ENCODE data around the gene BABAM2. TPM values are rescaled to one million over a fixed set of nuclear protein-coding genes. Genes with fewer than 3 reads are reported as not detected.

Gene BABAM2
- total RNA-seq, 4 donors from 2014 or later = 34.4 to 44.9 (median 38.3) TPM

GRCh38 chr2:28231110-28231631, 340.6 kb downstream of the BABAM2 start:
- TF ChIP-seq CTCF (IDR thresholded peaks at IDR 0.05; ENCODE audit: low read depth) = no peak

DNA sequence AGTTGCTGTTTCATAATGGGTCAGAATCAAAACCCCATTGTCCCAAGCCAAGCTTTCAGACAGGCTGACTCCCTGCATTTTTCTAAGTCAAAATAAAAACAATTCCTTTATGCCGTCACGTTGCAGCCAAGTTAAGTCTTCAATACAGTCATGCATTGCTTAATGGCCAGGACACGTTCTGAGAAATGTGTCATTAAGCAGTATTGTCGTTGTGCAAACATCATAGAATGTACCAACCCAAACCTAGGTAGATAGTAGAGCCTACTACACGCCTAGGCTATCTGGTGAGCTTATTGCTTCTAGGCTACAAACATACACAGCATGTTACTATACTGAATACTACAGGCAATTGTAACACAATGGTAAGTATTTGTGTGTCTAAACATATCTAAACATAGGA, 341.8 kb downstream of the BABAM2 start:
- no peak for TF ChIP-seq CTCF (IDR thresholded peaks at IDR 0.05; ENCODE audit: low read depth)

GRCh38 chr2:28233164-28233676, 342.7 kb downstream of the BABAM2 start:
- TF ChIP-seq CTCF (IDR thresholded peaks at IDR 0.05; ENCODE audit: low read depth) = no peak

- TF ChIP-seq CTCF (IDR thresholded peaks at IDR 0.05; ENCODE audit: low read depth) = no peak
Measured at GRCh38 chr2:28234807-28235206, 344.3 kb downstream of the BABAM2 start.

- TF ChIP-seq CTCF (IDR thresholded peaks at IDR 0.05; ENCODE audit: low read depth) = no peak
Measured at GRCh38 chr2:28239207-28239606, 348.7 kb downstream of the BABAM2 start.

GRCh38 chr2:28240937-28241336, 350.4 kb downstream of the BABAM2 start:
- TF ChIP-seq CTCF (IDR thresholded peaks at IDR 0.05; ENCODE audit: low read depth) = no peak

DNA sequence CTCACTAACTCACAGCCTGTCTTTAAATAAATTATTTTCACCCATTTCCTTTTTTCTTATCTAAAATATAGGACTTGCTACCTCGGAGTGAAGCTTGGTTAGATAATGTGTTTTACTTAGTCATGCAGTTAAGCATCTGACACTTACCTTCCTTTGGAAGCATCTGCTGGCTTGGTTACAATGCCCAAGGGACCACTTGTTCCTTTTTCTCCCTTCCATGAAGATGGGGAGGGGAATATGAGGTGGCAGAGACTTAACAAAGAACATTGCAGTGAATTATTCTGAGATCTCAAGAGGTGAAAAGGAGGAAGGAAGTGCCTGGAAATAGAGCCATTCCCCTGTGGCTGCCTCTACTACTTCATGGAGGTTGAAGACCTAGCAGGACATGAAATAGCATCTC, 356.8 kb downstream of the BABAM2 start:
- TF ChIP-seq CTCF (IDR thresholded peaks at IDR 0.05; ENCODE audit: low read depth) = no peak
